HG02642 (cell line): Measurements from ENCODE around the gene HMX3.
"Not testable (repeated sequence)": the region's sequence is repeated elsewhere in the genome, so short reads cannot be mapped to it uniquely, and the experiment has no call there.

Experiments
- ATAC-seq: cut with Tn5 transposase; IDR thresholded peaks from one replicate; pipeline ENCODE4 v1.9.1; 2021; ENCODE audit warnings: mild to moderate bottlenecking; ENCODE audit not compliant: unreplicated experiment, poor library complexity

The HMX3 gene

DNA sequence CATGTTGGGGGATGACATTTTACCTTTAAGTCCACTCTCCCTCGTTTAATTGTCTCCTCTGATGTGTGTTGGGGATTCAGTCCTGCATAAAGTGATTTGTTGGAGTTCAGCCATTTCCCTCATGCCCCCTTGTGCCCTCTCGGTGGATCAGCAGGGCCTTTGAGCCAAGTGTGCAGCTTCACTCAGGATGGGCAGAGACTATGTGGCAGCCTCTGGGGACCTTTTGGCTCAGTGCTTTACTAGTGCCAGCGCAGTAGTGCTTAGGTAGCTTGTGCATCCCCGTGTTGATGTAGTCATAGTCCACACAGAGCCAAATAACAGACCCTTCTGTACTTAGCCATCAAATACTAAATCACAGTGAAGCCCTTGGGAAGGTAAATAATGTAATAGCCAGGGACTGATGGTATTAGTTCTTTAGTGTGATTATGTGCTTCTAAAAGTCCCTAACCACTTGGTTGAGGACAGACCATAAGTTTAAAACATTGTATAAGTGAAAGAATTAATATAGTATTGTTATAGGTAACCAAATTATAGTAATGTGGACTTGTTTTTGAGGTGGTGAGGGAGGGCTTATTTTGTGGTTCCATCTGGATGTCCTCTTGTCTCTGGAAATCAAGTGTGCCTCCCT is 29.8 kb downstream of the HMX3 start:
- ATAC-seq = no peak

DNA sequence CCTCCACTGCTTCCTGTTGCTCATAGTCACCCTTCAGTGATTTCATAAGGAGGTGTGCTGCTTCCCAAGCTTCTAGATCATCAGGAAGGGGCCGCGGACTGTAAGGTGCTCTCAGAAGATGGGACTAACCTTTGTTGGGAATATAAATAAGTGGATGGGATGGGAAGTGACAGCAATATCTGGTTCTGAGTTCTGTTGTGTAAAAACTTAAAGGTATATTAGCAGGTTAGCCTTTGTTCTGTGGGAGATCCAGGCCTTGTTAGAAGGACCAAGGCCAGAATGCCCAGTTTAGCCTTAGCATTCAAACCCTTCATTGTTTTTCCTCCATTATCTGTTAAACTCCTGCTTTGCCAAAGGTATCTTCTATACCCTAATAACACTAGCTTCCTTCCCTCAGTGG is 30.8 kb downstream of the HMX3 start:
- ATAC-seq = no peak

DNA sequence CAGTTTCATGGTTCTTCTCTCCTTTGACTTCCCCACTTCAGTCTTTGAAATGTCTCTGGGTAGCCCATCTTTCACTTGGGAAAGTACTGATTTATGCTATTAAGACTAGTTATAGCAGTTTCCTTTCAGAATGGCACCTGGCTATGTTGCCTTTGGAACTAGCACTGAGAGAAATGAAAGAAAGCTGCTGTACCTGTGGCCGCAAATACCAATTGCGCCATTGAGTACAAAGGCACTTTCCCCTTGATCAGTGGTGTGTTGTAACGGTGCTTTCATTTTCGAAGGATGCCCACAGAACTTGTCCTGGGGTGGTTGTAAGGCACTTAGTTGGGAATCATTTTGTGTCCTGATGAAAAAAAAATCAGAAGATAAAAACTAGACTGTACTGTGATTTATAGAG is 35.2 kb downstream of the HMX3 start:
- ATAC-seq = no peak

DNA sequence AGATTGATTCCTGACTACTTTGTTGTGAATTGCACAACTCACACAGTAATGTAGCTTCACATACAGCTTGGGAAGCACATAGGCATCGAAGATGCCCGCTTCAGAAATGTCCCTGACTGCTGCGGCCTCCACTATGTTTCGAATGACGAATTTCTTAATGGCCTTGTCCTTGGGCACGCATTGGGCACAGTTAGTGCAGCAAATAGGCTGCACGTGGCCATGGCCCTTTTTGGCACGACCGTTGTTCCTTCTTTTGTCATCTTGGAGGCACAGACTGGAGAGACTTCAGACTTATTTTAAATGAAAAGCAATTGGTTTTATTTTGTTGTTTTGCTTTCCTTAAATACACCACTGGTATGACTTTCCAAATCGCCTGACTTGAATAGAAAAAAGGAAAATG is 35.8 kb downstream of the HMX3 start:
- ATAC-seq = not testable (repeated sequence)

DNA sequence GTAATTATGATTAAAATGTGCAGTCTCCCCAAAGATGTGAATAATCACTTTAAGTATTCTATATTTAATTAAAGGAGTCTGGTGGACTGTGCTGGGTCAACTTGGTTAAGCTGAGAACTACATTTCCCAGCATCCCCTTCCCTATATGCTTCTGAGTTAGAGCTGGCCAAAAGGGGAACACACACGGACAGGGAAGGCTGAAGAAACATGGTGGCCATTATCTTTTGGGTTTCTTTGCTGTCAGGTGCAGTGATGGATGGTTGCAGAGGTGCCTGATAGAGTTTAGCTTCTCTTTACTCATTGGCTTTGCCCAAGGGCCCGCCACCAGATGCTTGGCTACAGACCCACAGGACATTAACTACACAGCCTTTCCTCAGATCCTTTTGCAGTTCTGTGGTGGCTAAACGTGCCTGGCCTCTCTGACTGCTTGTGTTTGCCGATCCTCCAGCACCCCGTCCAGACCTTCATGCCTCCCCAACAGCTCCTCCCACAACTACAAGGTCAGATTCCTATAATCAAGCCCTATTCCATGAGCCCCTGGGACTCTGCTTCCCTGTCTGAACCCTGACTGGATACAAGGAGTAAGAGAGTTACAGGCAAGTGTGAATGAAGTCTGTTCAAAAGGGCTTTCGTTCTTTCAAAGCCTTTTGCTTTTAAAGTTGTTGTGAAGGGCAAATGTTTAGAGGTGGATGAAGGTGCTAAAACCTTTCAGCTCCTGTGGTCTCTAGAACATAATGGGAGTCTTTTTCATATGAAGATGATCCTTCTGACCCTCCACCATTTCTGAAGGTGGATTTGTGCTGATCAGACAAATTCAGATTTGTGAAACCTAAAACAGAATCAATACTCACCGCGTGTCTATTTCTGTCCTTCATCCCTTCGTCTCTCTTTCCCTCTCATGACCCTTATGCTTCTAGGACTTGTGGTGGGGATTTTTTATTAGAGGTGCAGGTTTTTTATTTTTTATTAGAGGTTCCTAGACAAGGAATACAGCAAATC is 39.9 kb downstream of the HMX3 start:
- ATAC-seq = no peak

DNA sequence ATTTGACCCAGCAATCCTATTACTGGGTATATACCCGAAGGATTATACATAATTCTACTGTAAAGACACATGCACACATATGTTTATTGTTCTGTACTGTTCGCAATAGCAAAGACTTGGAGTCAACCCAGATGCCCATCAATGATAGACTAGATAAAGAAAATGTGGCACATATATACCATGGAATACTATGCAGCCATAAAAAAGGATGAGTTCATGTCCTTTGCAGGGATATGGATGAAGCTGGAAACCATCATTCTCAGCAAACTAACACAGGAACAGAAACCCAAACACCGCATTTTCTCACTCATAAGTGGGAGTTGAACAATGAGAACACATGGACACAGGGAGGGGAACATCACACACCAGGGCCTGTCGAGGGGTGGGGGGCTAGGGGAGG is 42.6 kb downstream of the HMX3 start:
- not testable (repeated sequence) for ATAC-seq

DNA sequence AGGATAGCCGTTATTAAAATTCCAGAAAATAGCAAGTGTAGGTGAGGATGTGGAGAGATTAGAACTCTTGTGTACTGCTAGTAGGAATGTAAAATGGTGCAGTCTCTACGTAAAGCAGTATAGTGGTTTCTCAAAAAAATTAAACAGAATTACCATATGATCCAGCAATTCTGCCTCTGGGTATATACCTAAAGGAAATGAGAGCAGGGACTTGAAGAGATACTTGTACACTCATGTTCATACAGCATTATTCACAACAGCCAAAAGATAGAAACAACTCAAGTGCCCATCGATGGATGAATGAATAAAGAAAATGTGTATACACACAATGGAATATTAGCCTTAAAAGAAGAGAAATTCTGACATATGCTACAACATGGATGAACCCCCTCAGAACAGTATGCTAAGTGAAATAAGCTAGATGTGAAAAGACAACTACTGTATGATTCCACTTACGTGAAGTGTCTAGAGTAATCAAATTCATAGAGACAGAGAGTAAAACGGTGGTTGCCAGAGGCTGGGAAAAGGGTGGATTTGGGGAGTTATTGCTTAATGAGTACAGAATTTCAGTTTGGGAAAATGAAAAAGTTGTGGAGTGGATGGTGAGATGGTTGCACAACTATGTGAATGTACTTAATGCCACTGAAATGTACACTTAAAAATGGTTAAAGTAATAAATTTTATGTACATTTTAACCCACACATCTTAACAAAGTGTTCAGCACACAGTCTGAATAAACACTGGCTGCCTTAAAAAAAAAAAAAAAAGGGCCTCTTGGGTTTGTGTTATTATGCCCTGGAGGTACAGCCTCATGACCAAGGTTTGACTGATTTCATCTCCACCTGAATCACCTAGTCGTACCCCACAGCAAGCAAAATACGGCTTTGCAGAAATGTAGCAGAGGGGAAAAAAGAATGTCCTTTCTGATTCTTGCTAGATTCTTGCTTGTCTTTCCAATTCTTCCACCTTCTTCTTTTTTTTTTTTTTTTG is 44.6 kb downstream of the HMX3 start:
- no peak for ATAC-seq

DNA sequence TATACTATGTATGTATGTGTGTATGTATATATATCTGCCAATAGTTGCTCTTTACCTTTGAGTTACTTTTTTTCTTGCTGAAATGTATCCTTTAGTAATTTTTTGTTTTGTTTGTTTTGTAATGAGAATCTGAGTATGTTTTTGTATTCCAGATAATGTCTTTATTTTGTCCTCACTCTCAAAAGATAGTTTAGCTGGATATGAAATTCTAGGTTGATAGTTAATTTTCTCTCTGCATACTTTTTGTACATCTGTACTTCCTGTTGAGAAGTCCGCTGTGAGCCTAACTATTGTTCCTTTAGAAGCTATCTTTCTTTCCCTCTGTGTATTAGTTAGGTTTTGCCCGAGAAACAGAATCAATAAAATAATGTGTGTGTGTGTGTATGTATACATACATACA is 48.0 kb downstream of the HMX3 start:
- ATAC-seq = no peak

DNA sequence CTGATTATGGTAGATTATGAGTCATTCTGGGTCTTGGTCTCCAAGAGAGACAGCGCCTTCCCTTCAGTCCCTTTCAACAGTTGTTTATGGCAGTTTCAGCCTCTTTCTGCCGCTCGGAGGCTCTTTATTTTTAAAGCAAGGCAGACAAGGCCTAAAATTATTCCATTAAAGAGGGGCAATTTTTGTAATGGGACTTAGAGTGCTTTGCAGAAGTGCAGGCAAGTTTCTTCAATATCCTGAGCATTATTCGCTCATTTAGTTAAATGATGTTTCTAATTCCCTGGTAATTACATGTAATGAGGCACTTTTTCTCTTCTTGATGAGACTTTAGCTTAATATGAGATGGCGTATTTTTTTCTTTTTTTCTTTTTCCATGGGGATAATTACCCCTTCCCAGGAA is 52.0 kb downstream of the HMX3 start:
- no peak for ATAC-seq
